Measurements from ENCODE around the gene ROBO2.

The ROBO2 gene

DNA sequence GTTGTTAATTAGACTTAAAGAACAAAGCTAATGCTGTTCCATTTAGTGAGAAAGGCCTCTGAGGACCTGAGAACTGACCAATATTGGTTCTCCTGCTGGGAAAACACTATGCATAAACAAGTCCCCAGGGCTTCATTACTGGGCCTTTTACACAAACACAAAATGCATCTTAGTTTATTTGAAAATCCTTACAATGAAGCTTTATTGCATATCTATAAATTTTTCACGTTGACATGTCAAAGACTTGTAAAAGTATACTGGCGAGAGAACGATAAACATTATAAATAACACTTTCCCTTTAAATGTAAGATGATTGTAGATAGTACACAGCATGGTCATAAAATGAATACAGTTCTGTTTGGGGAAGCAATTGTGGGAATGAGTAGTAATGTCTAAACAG is 151.7 kb downstream of the ROBO2 start:
- peak; percentile 52 for DNase-seq

GRCh38 chr3:77195766-77196545 is 156.1 kb downstream of the ROBO2 start:
- DNase-seq, result no peak

DNA sequence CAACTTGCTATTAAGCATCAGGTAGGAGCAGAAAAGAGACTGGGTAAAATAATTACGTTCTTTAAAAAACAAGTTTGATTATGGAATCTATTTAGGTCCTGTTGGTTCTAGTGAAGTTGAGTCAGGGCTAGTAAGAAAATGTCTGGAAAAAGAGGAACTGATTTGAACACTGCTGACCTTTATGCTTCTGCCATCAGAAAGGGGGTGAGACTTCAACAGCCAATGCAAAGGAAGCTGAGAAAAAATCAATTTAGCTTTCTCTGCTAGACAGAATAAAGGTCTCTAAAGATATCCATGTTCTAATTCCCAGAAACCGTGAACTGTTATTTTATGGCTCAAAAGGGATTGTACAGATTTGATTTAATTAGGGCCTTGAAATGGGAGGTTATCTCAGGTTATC is 157.5 kb downstream of the ROBO2 start:
- DNase-seq, result peak; percentile 53

DNA sequence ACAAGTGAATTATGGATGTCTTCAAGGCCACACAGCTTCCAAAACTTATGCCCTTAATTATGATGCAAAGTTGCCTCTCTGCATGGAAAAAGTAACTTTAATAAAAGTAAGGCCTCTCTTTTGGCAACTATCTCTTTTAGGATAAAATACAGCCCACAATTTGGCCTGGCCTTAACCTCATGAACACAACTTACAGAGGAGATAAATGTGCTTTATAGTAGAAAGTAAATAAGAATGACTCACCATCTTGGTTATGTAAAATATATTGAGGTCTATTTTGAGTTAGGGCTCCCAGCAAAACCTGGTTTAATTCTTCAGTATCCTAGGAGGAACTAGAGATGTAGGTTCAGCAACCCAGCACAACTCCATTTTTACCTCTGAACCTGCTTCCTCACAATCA is 164.0 kb downstream of the ROBO2 start:
- peak; percentile 65 for DNase-seq

- no peak for DNase-seq
These were observed 164.9 kb downstream of the ROBO2 start for GRCh38 chr3:77204788-77205187.

DNA sequence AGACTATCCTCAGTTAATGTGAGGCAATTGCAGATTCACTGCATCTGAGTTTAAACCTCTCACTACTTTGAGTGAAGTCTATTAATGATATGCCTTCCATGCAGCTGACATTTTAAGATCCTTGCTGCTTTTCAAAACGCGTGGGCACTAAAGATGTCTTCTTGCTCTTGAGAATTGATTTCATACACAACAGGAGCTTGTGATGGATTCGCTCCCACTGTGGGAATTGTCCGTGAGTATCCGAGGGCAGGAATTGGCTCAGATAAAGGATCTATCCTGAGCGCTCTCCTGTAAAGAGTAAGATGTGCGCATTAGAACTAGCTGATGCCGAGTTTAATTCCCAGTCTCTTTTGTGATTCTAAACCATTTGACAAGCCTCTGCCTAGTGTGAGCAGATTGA is 167.9 kb downstream of the ROBO2 start:
- DNase-seq, result no peak

GRCh38 chr3:77222701-77223100 is 182.8 kb downstream of the ROBO2 start:
- DNase-seq, result peak; percentile 59

- no peak for DNase-seq
These were observed 187.7 kb downstream of the ROBO2 start for GRCh38 chr3:77227567-77227966.

DNA sequence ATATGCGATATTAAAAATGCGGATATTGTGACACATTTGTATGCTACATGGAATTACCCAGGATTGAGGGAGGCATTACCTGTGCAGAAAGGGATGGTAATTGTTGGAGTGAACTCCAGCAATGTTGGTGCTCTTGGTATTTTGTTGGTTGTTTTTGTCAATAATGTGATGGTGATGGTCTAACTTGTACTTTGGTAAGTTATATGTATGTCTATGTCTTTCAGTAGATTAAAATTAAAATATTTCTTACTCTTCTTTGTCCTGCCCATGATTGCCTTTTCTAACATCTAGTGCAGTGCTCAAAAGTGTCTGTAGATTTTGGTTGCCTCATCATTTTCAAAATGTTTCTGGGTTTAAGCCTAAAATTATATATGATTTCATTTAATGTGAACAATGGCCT is 192.7 kb downstream of the ROBO2 start:
- no peak for DNase-seq

DNA sequence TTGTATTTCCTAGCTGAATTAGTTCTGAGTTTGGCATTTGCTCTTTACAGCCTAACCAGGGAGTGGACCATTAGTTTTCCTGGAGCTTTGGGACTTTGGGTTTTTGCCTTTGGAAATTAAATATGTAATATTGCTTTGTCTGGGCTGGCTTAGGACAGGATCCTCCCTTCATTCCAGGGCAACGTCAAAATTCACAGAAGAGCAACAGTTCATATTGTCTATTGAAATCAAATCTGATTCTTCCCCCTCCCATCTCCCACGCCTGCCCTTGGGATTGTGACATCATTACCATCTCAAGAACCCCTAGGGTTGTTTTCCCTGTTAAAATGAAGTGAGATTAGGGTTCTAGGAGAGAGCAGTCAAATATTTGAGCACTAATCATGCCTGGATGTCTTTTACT is 194.1 kb downstream of the ROBO2 start:
- peak; percentile 24 for DNase-seq

DNA sequence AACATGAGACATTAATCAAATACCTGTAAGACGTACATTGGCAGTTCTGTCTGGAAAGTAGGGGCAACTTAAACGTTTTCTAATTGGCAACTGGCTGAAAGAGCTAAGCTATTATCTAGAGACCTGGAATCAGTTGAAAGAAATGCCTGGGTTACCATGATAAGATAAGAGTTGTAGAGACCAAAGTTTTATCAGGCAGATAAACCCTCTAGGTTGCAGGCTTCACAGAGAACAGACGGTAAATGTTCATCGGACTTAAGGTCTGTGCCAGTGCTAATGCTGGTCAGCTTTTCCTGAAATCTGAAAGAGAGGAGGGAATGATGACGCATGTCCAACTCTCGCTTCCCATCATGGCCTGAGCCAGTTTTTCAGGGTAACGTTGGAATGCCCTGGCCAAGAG is 196.2 kb downstream of the ROBO2 start:
- peak; percentile 68 for DNase-seq

DNA sequence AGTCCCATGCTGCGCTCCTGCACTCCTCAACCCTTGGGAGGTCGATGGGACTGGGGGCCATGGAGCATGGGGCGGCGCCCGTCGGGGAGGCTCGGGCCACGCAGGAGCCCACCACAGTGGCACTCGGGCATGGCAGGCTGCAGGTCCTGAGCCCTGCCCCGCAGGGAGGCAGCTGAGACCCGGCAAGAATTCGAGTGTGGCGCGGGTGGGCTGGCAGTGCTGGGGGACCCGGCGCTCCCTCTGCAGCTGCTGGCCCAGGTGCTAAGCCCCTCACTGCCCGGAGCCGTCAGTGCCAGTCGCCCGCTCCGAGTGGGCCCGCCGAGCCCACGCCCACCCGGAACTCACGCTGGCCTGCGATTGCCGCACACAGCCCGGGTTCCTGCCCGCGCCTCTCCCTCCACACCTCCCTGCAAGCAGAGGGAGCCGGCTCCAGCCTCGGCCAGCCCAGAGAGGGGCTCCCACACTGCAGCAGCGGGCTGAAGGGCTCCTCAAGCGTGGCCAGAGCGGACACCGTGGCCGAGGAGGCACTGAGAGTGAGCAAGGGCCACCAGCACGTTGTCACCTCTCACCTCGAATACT is 200.3 kb downstream of the ROBO2 start:
- no peak for DNase-seq

- peak; percentile 9 for DNase-seq
These were observed 202.5 kb downstream of the ROBO2 start for GRCh38 chr3:77242371-77242770.

- no peak for DNase-seq
These were observed 205.1 kb downstream of the ROBO2 start for GRCh38 chr3:77244981-77245380.

- DNase-seq, result no peak
These were observed 207.2 kb downstream of the ROBO2 start for GRCh38 chr3:77247061-77247460.

- no peak for DNase-seq
These were observed 207.9 kb downstream of the ROBO2 start for GRCh38 chr3:77247817-77248216.

GRCh38 chr3:77248420-77248819 is 208.5 kb downstream of the ROBO2 start:
- DNase-seq, result no peak

DNA sequence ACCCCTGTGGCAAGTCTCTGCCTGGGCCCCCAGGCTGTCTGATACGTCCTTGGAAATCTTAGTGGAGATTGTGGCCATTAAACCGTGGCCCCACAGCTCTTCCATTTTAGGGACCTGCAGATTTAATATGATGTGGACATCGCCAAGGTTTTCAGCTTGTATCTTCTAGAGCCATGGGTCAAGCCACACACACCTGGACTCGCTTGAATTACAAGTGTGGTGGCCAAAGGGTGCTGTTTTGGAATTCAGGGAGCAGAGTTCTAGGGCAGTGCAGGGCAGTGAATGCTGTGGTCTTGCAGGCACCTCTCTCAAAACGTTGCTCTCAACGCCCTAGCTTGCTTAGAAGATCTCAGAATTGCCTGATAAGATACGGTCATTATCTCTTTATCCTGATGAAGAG is 211.2 kb downstream of the ROBO2 start:
- DNase-seq, result no peak

DNA sequence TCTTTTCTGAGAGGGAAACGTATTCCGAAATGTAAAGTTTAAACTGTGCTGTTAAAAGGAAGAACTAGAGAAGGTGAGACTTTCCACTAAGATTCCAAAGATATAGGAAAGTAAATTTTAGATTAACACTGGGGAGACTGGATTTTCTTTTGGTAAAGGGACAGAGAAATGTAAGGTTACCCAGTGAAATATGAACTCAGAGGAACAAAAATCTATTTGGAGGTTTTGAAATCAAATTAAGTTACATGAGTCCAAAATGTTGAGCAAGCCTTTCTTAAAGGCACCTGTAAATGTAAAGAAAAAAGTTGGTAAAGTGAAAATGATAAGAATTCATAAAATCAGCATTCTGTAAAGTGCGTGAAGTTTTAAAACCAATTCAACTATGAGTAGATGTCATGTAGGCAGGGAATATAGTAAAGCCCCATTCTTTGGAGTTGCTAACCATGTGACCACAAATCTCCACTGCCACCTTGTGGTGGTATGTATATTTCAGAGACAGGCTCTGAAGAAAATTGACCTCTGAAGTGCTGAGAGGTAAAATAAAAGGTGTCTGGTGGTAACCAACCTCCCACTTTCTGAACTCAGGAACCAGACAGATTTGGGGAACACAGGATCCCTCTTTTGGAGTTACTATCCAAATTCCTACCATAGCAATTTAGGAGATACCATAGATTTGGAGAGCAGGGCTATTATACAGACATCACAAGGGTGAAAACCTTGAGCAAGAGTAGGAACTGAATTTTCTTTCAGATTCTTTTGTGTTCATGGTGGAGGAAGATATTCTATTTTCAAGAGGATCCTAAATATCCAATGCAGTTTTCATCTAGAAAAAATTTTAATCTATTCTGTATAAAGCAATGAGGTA is 215.3 kb downstream of the ROBO2 start:
- peak; percentile 82 for DNase-seq

GRCh38 chr3:77256584-77257503 is 216.9 kb downstream of the ROBO2 start:
- DNase-seq, result no peak

GRCh38 chr3:77259694-77260093 is 219.8 kb downstream of the ROBO2 start:
- DNase-seq, result no peak

DNA sequence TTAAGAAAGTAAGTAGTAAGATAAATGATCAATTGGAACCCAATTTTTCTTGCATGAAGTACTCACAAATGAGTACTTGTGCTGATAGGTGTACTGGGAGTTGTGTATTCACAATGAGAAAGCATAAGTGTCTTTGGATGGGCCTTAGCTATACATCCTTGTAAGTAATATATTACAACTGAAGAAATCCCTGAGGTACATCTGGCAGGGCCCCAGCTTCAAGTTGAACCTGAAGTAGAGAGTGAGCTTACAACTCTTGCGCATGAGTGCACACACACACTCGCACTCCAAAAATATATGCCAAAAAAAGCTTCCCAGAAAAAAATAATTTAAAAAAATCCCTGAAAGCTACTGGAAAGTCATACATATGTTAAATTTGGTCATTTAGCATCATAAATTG is 222.5 kb downstream of the ROBO2 start:
- no peak for DNase-seq

- DNase-seq, result no peak
These were observed 227.7 kb downstream of the ROBO2 start for GRCh38 chr3:77267589-77267988.

Data from OCI-M1 (cell line).